ENCODE results near the gene LGR6. TPM values are rescaled to one million over a fixed set of nuclear protein-coding genes. Genes with fewer than 3 reads are reported as not detected.

The LGR6 gene
- total and polyA plus RNA-seq, 7 experiments from 2014 or later, result 0.16 to 5.8 (median 0.33) TPM; not detected in 1

DNA sequence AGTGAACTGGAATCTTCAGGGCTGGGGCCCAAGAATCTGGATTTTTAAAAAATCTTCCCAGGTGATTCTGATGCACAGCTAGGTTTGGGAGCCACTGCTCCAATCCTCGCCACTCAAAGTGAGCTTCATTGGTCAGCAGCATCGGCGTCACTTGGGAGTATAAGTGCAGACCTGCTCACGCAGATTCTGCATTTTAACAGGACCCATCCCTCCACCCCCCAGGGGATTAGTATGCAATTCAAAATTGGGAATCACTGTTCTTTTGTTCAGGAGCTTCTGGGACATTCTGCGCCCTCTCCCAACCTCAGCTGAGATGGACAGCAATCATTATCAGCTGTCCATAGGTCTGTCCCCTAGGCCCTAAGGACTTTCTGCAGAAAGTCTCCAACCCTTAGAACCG is 53.5 kb downstream of the LGR6 start:
- H3K4me1 ChIP-seq (ENCODE audit: control insufficient read depth in 2 of 2, insufficient read depth in 2 of 2, low read length in 2 of 2), result no peaks in the 10 kb centered on the region
- H3K4me3 Mint-ChIP-seq, result no peak overlapping the region
- H3K9me3 ChIP-seq (ENCODE audit: control insufficient read depth in 2 of 3, low read length in 3 of 3), result no peaks in the 10 kb centered on the region
- ChIA-PET POLR2A (no interaction called here), CTCF (interaction anchor here (1.1 kb wide), 1 partner anchor 68 kb away, joined by 3 read pairs; no protein-coding TSS in a partner anchor)
- intact Hi-C loops (cut with micrococcal nuclease), result no loop called here
- no peak overlapping the region for H3K4me3 ChIP-seq (ENCODE audit: low read length)
- no peaks in the 10 kb centered on the region for H3K36me3 ChIP-seq (ENCODE audit: control insufficient read depth in 2 of 3, insufficient read depth in 3 of 3, low read length in 3 of 3)
- H3K27me3 ChIP-seq (ENCODE audit: control insufficient read depth in 2 of 2, insufficient read depth in 2 of 2, low read length in 2 of 2), result no peaks in the 10 kb centered on the region
- H3K4me1 Mint-ChIP-seq, result peaks cover 0 to 5% (median 0%) of the 10 kb centered on the region in 7 donors
- no peak overlapping the region for H3K27ac Mint-ChIP-seq
- no peak for ATAC-seq
- H3K36me3 Mint-ChIP-seq, result no peaks in the 10 kb centered on the region
- peaks cover 0 to 2% (median 0%) of the 10 kb centered on the region in 11 donors for H3K9me3 Mint-ChIP-seq
- peaks cover 0 to 24% (median 0%) of the 10 kb centered on the region in 5 donors for H3K27me3 Mint-ChIP-seq
- no peak overlapping the region for H3K27ac ChIP-seq (ENCODE audit: low read depth, low read length)
- no peak for DNase-seq

DNA sequence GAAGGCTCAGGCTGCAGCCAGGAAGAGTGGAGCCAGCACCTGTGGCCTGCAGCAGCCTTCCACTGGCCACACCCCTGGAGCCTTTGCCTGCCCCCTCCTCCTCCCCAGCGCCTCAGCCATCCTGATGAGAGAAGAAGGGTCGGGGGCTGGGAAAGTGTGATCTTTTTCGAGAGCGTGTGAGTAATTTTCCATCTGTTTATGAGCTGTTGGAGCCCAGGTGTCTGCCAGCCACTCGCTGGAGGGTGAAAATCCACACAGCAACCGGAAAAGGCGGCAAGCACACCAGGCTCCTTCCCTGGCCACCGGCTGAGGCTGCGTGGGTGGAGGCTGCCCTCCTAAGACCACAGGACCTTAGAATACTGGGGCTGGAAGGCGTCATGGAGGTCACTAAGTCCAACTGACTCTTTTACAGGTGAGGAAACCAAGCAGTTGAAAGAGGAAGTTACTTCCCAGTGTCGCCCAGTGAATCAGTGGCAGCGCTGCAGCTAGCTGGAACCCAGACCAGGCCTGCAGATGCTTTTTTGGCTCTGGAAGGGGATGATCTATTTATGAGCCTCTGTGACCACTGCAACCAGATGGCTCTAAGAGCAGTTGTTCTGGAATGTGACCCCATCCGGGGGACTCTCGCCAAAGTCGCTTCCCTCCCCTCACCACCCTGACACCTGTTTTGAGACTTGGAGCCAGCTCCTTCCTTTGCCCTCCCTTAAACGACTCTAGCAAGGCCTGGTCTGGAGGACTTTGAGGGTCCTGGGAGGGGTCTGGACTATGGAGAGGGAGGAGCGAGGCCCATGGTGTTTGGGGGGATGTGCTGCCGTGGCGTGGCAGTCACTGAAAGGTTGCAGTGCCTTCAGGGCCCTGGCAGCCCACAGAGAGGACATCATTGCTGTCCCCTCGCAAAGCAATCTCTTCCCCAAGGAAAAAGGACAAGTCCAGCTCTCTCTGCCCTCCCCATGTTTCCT is 54.5 kb downstream of the LGR6 start:
- no peak overlapping the region for H3K4me3 ChIP-seq (ENCODE audit: low read length)
- H3K36me3 ChIP-seq (ENCODE audit: control insufficient read depth in 2 of 3, insufficient read depth in 3 of 3, low read length in 3 of 3), result no peaks in the 10 kb centered on the region
- no peaks in the 10 kb centered on the region for H3K4me1 ChIP-seq (ENCODE audit: control insufficient read depth in 2 of 2, insufficient read depth in 2 of 2, low read length in 2 of 2)
- DNase-seq (no peak), ATAC-seq (no peak)
- H3K27ac ChIP-seq (ENCODE audit: low read depth, low read length), result no peak overlapping the region
- H3K27ac Mint-ChIP-seq, result no peak overlapping the region
- peaks cover 0 to 6% (median 0%) of the 10 kb centered on the region in 7 donors for H3K4me1 Mint-ChIP-seq
- no peaks in the 10 kb centered on the region for H3K27me3 ChIP-seq (ENCODE audit: control insufficient read depth in 2 of 2, insufficient read depth in 2 of 2, low read length in 2 of 2)
- H3K27me3 Mint-ChIP-seq, result peaks cover 0 to 17% (median 0%) of the 10 kb centered on the region in 5 donors
- ChIA-PET CTCF (no interaction called here), POLR2A (no interaction called here)
- intact Hi-C loops (cut with micrococcal nuclease), result no loop called here
- peaks cover 0 to 2% (median 0%) of the 10 kb centered on the region in 11 donors for H3K9me3 Mint-ChIP-seq
- no peaks in the 10 kb centered on the region for H3K9me3 ChIP-seq (ENCODE audit: control insufficient read depth in 2 of 3, low read length in 3 of 3)
- no peaks in the 10 kb centered on the region for H3K36me3 Mint-ChIP-seq
- no peak overlapping the region for H3K4me3 Mint-ChIP-seq

DNA sequence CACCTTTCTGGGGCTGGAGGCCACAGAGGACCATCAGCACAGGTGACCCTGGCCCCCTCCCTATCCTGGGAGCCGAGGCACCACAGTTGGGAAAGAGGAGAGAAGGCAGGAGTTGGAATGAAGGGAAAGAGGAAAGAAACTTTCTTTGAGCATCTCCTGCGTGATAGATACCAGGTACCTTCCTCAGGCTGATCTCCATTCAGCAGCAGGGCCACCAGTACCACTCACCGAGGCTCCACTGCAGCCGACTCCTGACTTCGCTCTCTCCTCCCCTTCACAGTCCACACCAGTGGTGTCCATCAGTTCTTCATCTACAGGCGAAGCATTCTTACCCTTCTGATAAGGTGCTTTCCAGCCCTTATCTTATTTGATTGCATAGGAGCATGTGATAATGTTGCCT is 55.3 kb downstream of the LGR6 start:
- Mint-ChIP-seq H3K27me3 (peaks cover 0 to 15% (median 0%) of the 10 kb centered on the region in 5 donors), H3K36me3 (no peaks in the 10 kb centered on the region)

GRCh38 chr1:202249436-202249835 is 55.8 kb downstream of the LGR6 start:
- ATAC-seq (peak; percentile 31), DNase-seq (no peak)
- H3K4me1 Mint-ChIP-seq, result peaks cover 0 to 5% (median 0%) of the 10 kb centered on the region in 7 donors
- peaks cover 0 to 16% (median 0%) of the 10 kb centered on the region in 5 donors for H3K27me3 Mint-ChIP-seq
- no peak overlapping the region for H3K27ac Mint-ChIP-seq
- ChIA-PET POLR2A (no interaction called here), CTCF (no interaction called here)
- no peaks in the 10 kb centered on the region for H3K4me1 ChIP-seq (ENCODE audit: control insufficient read depth in 2 of 2, insufficient read depth in 2 of 2, low read length in 2 of 2)
- peaks cover 0 to 2% (median 0%) of the 10 kb centered on the region in 11 donors for H3K9me3 Mint-ChIP-seq
- no peaks in the 10 kb centered on the region for H3K27me3 ChIP-seq (ENCODE audit: control insufficient read depth in 2 of 2, insufficient read depth in 2 of 2, low read length in 2 of 2)
- H3K36me3 ChIP-seq (ENCODE audit: control insufficient read depth in 2 of 3, insufficient read depth in 3 of 3, low read length in 3 of 3), result no peaks in the 10 kb centered on the region
- no peak overlapping the region for H3K4me3 Mint-ChIP-seq
- H3K4me3 ChIP-seq (ENCODE audit: low read length), result no peak overlapping the region
- no peaks in the 10 kb centered on the region for H3K36me3 Mint-ChIP-seq
- intact Hi-C loops (cut with micrococcal nuclease), result no loop called here
- H3K27ac ChIP-seq (ENCODE audit: low read depth, low read length), result no peak overlapping the region
- no peaks in the 10 kb centered on the region for H3K9me3 ChIP-seq (ENCODE audit: control insufficient read depth in 2 of 3, low read length in 3 of 3)

More for the DNA sequence above, 55.3 kb downstream of the LGR6 start:
- no peaks in the 10 kb centered on the region for H3K9me3 ChIP-seq (ENCODE audit: control insufficient read depth in 2 of 3, low read length in 3 of 3)
- DNase-seq, result no peak
- H3K27ac ChIP-seq (ENCODE audit: low read depth, low read length), result no peak overlapping the region
- intact Hi-C loops (cut with micrococcal nuclease), result no loop called here
- H3K27me3 ChIP-seq (ENCODE audit: control insufficient read depth in 2 of 2, insufficient read depth in 2 of 2, low read length in 2 of 2), result no peaks in the 10 kb centered on the region
- H3K4me1 Mint-ChIP-seq, result peaks cover 0 to 6% (median 0%) of the 10 kb centered on the region in 7 donors
- H3K4me3 Mint-ChIP-seq, result no peak overlapping the region
- POLR2A ChIA-PET, result no interaction called here
- CTCF ChIA-PET, result no interaction called here
- H3K4me1 ChIP-seq (ENCODE audit: control insufficient read depth in 2 of 2, insufficient read depth in 2 of 2, low read length in 2 of 2), result no peaks in the 10 kb centered on the region
- no peak overlapping the region for H3K4me3 ChIP-seq (ENCODE audit: low read length)
- no peaks in the 10 kb centered on the region for H3K36me3 ChIP-seq (ENCODE audit: control insufficient read depth in 2 of 3, insufficient read depth in 3 of 3, low read length in 3 of 3)
- no peak for ATAC-seq
- H3K9me3 Mint-ChIP-seq, result peaks cover 0 to 2% (median 0%) of the 10 kb centered on the region in 11 donors
- peak overlapping the region in 1 of 9 donors; percentile 23 for H3K27ac Mint-ChIP-seq

DNA sequence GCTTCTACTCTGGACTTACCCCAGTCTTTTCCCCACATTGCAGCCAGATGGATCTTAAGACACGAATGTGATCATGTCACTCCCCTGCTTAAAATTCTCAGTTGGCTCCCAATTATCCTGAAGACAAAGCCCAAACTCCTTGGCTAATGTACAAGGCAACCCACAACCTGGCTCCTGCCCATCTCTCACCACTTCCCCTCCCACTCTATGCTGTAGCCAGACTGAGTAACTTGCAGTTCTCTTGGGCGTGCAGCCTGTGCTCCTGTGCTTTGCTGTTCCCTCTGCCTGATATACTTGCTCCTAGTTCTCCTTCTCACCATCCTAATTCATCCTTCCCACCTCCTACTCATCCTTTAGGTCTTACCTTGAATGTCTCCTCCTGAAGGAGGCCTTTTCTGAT is 56.2 kb downstream of the LGR6 start:
- H3K4me1 ChIP-seq (ENCODE audit: control insufficient read depth in 2 of 2, insufficient read depth in 2 of 2, low read length in 2 of 2), result no peaks in the 10 kb centered on the region
- H3K27me3 Mint-ChIP-seq, result peaks cover 0 to 19% (median 0%) of the 10 kb centered on the region in 5 donors

GRCh38 chr1:202250982-202251381 is 57.4 kb downstream of the LGR6 start:
- no peak overlapping the region for H3K4me3 ChIP-seq (ENCODE audit: low read length)
- Mint-ChIP-seq H3K36me3 (no peaks in the 10 kb centered on the region), H3K4me3 (no peak overlapping the region), H3K4me1 (peaks cover 0 to 4% (median 0%) of the 10 kb centered on the region in 7 donors), H3K9me3 (no peaks in the 10 kb centered on the region), H3K27me3 (peaks cover 0 to 19% (median 3%) of the 10 kb centered on the region in 5 donors), H3K27ac (no peak overlapping the region)
- no peak overlapping the region for H3K27ac ChIP-seq (ENCODE audit: low read depth, low read length)
- no peaks in the 10 kb centered on the region for H3K36me3 ChIP-seq (ENCODE audit: control insufficient read depth in 2 of 3, insufficient read depth in 3 of 3, low read length in 3 of 3)
- ATAC-seq, result no peak
- no peak for DNase-seq
- POLR2A ChIA-PET, result no interaction called here
- intact Hi-C loops (cut with micrococcal nuclease), result no loop called here
- no peaks in the 10 kb centered on the region for H3K9me3 ChIP-seq (ENCODE audit: control insufficient read depth in 2 of 3, low read length in 3 of 3)
- CTCF ChIA-PET, result interaction anchor here (0.7 kb wide), 1 partner anchor 457 kb away, joined by 3 read pairs; no protein-coding TSS in a partner anchor
- no peaks in the 10 kb centered on the region for H3K27me3 ChIP-seq (ENCODE audit: control insufficient read depth in 2 of 2, insufficient read depth in 2 of 2, low read length in 2 of 2)
- H3K4me1 ChIP-seq (ENCODE audit: control insufficient read depth in 2 of 2, insufficient read depth in 2 of 2, low read length in 2 of 2), result no peaks in the 10 kb centered on the region

More for the DNA sequence above, 56.2 kb downstream of the LGR6 start:
- ChIA-PET CTCF (no interaction called here), POLR2A (no interaction called here)
- ATAC-seq (no peak), DNase-seq (no peak)
- H3K4me3 Mint-ChIP-seq, result no peak overlapping the region
- Histone ChIP-seq H3K27me3 (ENCODE audit: control insufficient read depth in 2 of 2, insufficient read depth in 2 of 2, low read length in 2 of 2) (no peaks in the 10 kb centered on the region), H3K27ac (ENCODE audit: low read depth, low read length) (no peak overlapping the region), H3K36me3 (ENCODE audit: control insufficient read depth in 2 of 3, insufficient read depth in 3 of 3, low read length in 3 of 3) (no peaks in the 10 kb centered on the region), H3K4me3 (ENCODE audit: low read length) (no peak overlapping the region), H3K9me3 (ENCODE audit: control insufficient read depth in 2 of 3, low read length in 3 of 3) (no peaks in the 10 kb centered on the region)
- no peak overlapping the region for H3K27ac Mint-ChIP-seq
- no peaks in the 10 kb centered on the region for H3K9me3 Mint-ChIP-seq
- H3K4me1 Mint-ChIP-seq, result peaks cover 0 to 4% (median 0%) of the 10 kb centered on the region in 7 donors
- H3K36me3 Mint-ChIP-seq, result no peaks in the 10 kb centered on the region
- intact Hi-C loops (cut with micrococcal nuclease), result no loop called here
